PC-3 (cell line): ENCODE measurements around the gene SCAMP4. TPM values are rescaled to one million over a fixed set of nuclear protein-coding genes. Genes with fewer than 3 reads are reported as not detected.

ENCODE experiments used
- ATAC-seq: fragments of 200-7000 bp; cut with Tn5 transposase; 2 replicates; pipeline ENCODE4 v1.9.1; 2020; ENCODE audit warnings: mild to moderate bottlenecking, moderate library complexity
- BruUV-seq: library from RNA; stranded (reverse); fragments of 400-500 nt; replicated peaks from 2 replicates; lab custom pipeline; 2021; lab: Mats Ljungman, UMichigan
- CTCF ChIA-PET: fragments of 300-600 bp; sonication (Branson Sonifier 250); formaldehyde crosslinking; loops from one replicate; lab custom pipeline; 2022; ENCODE audit warnings: antibody characterized with exemption; lab: Charles Lee
- POLR2A ChIA-PET: fragments of 300-600 bp; sonication (Branson Sonifier 250); formaldehyde crosslinking; loops from one replicate; lab custom pipeline; 2022; ENCODE audit warnings: antibody characterized with exemption; ENCODE audit not compliant: unreplicated experiment; lab: Charles Lee
- DNase-seq: peaks from one replicate; pipeline ENCODE4 v3.0.0-alpha.2; 2015
- H2AFZ ChIP-seq: fragments of 300-600 bp; sonication (generic); 2 replicates; pipeline ENCODE4 v1.6.0; 2016; ENCODE audit warnings: antibody characterized with exemption, low read length
- H3F3A ChIP-seq: fragments of 300-600 bp; sonication (generic); one replicate; pipeline ENCODE4 v1.6.0; 2017; ENCODE audit warnings: antibody characterized with exemption, low read length, control low read depth, mild to moderate bottlenecking; ENCODE audit not compliant: unreplicated experiment
- H3K27ac ChIP-seq: fragments of 300-600 bp; sonication (generic); 2 replicates; pipeline ENCODE4 v1.5.1; 2016; ENCODE audit warnings: mild to moderate bottlenecking, low read length
- H3K27me3 ChIP-seq: fragments of 300-600 bp; sonication (generic); 2 replicates; pipeline ENCODE4 v1.6.1; 2016; ENCODE audit warnings: low read length, mixed read lengths
- H3K36me3 ChIP-seq: fragments of 300-600 bp; sonication (generic); 2 replicates; pipeline ENCODE4 v1.6.1; 2016; ENCODE audit warnings: low read depth, mixed run types, low read length, mixed read lengths
- H3K4me1 ChIP-seq: fragments of 300-600 bp; sonication (generic); 2 replicates; pipeline ENCODE4 v1.5.1; 2016; ENCODE audit warnings: low read length; ENCODE audit not compliant: insufficient read depth
- H3K4me2 ChIP-seq: fragments of 300-600 bp; sonication (generic); 2 replicates; pipeline ENCODE4 v1.6.0; 2016; ENCODE audit warnings: low read length
- H3K4me3 ChIP-seq: fragments of 300-600 bp; sonication (generic); 2 replicates; pipeline ENCODE4 v1.5.1; 2016; ENCODE audit warnings: mild to moderate bottlenecking, low read length, mixed read lengths
- H3K79me2 ChIP-seq: fragments of 300-600 bp; sonication (generic); 2 replicates; pipeline ENCODE4 v1.6.1; 2017; ENCODE audit warnings: low read length, mixed read lengths
- H3K9ac ChIP-seq: fragments of 300-600 bp; sonication (generic); 2 replicates; pipeline ENCODE4 v1.6.0; 2016; ENCODE audit warnings: mild to moderate bottlenecking, low read length
- H3K9me2 ChIP-seq: fragments of 300-600 bp; sonication (generic); replicated peaks from 2 replicates; pipeline ENCODE4 v1.6.1; 2016; ENCODE audit warnings: mixed run types, low read length, mixed read lengths
- H3K9me3 ChIP-seq: fragments of 300-600 bp; sonication (generic); 2 replicates; pipeline ENCODE4 v1.6.1; 2016; ENCODE audit warnings: low read length, mixed read lengths
- H4K20me1 ChIP-seq: fragments of 300-600 bp; sonication (generic); 2 replicates; pipeline ENCODE4 v1.6.1; 2016; ENCODE audit warnings: low read length, mixed read lengths
- EZH2 ChIP-seq: fragments of 300-600 bp; sonication (generic); IDR thresholded peaks from one replicate; pipeline ENCODE4 v1.6.1; 2017; ENCODE audit warnings: antibody characterized with exemption, mild to moderate bottlenecking, low read length; ENCODE audit not compliant: unreplicated experiment
- EZH2phosphoT487 ChIP-seq: fragments of 300-600 bp; sonication (generic); IDR thresholded peaks from 2 replicates; pipeline ENCODE4 v1.6.1; 2018; ENCODE audit warnings: mild to moderate bottlenecking, antibody characterized with exemption, low read length, borderline replicate concordance
- intact Hi-C: fragments of 100-400 bp; cut with micrococcal nuclease; formaldehyde crosslinking; loops from 2 replicates; pipeline ENCODE4 v1.9.0; 2023
- total RNA-seq: library from RNA; depleted of rRNA; stranded (reverse); fragments of >200 nt; gene quantifications from 2 replicates; pipeline ENCODE4 v1.2.3, GENCODE V29; 2014
- TF ChIP-seq, protein P1 (sequence below): fragments of 300-600 bp; sonication (generic); conservative IDR thresholded peaks from 2 replicates; pipeline ENCODE4 v1.5.1; 2017; ENCODE audit warnings: antibody characterized with exemption, low read depth, mild to moderate bottlenecking, low read length

SCAMP4 gene
- total RNA-seq, 1 experiment from 2014 or later = 61.5 TPM

DNA sequence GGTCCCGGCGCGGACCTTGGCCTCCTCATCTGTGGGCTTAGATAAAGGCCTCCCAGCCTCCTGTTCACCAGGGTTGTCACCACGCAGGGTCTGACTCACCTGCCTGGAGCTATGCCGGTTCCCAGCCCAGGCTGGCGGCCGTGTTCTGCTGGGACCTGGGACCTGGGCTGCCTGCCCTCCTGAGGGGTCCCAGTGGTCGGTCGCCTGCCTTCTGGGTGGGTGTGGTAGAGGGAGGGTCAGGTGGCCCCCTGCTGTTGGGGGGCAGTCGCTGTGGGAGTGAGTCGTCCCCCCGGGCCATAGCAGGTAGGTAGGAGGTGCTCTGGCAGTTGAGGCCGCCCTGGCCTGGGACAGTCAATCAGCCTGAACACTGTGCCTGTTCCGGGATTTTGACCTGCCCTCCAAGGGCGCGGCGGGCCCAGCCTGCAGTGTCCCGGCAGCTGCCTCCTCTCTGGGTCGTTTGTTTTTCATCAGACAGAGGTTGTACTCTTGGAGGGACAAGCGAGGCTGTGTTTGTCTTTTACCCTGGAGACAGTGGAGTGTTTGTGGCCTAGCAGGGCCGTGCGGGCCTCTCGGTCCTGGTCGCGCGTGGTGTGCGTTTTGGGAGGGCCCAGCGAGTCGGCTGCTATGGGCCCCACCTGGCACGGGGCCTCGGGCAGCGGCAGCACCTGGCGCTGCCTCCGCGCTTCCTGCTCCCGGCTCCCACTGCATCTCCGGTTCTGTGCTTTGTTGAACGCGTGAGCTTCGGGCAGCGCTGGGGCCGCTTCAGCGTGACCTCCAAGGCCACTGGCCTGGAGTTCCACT, 2.6 kb downstream of the SCAMP4 start:
- intact Hi-C loops = no loop called here
- TF ChIP-seq EZH2 (no peak), EZH2phosphoT487 (no peak)
- TF ChIP-seq, protein P1, sequence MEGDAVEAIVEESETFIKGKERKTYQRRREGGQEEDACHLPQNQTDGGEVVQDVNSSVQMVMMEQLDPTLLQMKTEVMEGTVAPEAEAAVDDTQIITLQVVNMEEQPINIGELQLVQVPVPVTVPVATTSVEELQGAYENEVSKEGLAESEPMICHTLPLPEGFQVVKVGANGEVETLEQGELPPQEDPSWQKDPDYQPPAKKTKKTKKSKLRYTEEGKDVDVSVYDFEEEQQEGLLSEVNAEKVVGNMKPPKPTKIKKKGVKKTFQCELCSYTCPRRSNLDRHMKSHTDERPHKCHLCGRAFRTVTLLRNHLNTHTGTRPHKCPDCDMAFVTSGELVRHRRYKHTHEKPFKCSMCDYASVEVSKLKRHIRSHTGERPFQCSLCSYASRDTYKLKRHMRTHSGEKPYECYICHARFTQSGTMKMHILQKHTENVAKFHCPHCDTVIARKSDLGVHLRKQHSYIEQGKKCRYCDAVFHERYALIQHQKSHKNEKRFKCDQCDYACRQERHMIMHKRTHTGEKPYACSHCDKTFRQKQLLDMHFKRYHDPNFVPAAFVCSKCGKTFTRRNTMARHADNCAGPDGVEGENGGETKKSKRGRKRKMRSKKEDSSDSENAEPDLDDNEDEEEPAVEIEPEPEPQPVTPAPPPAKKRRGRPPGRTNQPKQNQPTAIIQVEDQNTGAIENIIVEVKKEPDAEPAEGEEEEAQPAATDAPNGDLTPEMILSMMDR = no peak
- Histone ChIP-seq H3K36me3 (no peaks in the 10 kb centered on the region), H3K79me2 (peaks cover 62% of the 10 kb centered on the region), H2AFZ (peak overlapping the region; percentile 63), H4K20me1 (no peaks in the 10 kb centered on the region), H3K9me3 (no peaks in the 10 kb centered on the region), H3K27me3 (no peaks in the 10 kb centered on the region), H3K4me2 (peak overlapping the region; percentile 98), H3K9me2 (no peaks in the 10 kb centered on the region), H3K9ac (peak overlapping the region; percentile 74), H3K4me1 (peaks cover 25% of the 10 kb centered on the region), H3F3A (peaks cover 3% of the 10 kb centered on the region), H3K4me3 (peak overlapping the region; percentile 67), H3K27ac (peak overlapping the region; percentile 78)
- ATAC-seq = peak; percentile 60
- ChIA-PET POLR2A (no interaction called here), CTCF (no interaction called here)
- peak; percentile 78 for DNase-seq
- BruUV-seq = no TSS peak

DNA sequence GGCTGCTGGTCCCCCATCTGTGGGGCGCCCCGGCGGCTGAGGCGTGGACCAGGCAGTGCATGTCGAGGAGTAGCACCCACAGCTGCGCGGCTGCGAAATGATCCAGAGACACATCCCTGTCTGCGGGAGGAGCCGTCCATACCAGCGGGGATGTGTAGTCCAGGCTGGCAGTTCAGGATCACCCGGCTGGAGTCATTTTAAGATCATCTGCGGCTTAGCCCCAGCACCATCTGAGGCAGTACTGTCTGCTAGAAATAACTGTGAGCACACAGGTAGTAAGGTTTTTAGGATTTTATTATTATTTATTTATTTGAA, 3.1 kb downstream of the SCAMP4 start:
- Histone ChIP-seq H3K4me3 (peak overlapping the region; percentile 67), H3F3A (peaks cover 3% of the 10 kb centered on the region), H3K4me2 (peak overlapping the region; percentile 98), H3K36me3 (no peaks in the 10 kb centered on the region), H3K9me3 (no peaks in the 10 kb centered on the region), H2AFZ (peak overlapping the region; percentile 63), H3K27me3 (no peaks in the 10 kb centered on the region), H3K9ac (peak overlapping the region; percentile 74), H3K27ac (peak overlapping the region; percentile 78), H3K9me2 (no peaks in the 10 kb centered on the region), H3K4me1 (peaks cover 25% of the 10 kb centered on the region), H4K20me1 (no peaks in the 10 kb centered on the region), H3K79me2 (peaks cover 65% of the 10 kb centered on the region)
- intact Hi-C loops = no loop called here
- BruUV-seq = no TSS peak
- ATAC-seq (no peak; the same call in 1 of the 2 replicates), DNase-seq (peak; percentile 8)
- no peak for TF ChIP-seq EZH2
- TF ChIP-seq EZH2phosphoT487 = no peak
- TF ChIP-seq, protein P1 = no peak
- ChIA-PET CTCF (no interaction called here), POLR2A (no interaction called here)

GRCh38 chr19:1909761-1910080, 4.5 kb downstream of the SCAMP4 start:
- Histone ChIP-seq H3K4me2 (no peak overlapping the region), H3K9ac (no peak overlapping the region), H3K9me2 (no peaks in the 10 kb centered on the region), H3K9me3 (no peaks in the 10 kb centered on the region), H3K4me3 (no peak overlapping the region), H4K20me1 (no peaks in the 10 kb centered on the region), H3F3A (peaks cover 3% of the 10 kb centered on the region), H2AFZ (no peak overlapping the region), H3K79me2 (peaks cover 68% of the 10 kb centered on the region), H3K27ac (no peak overlapping the region), H3K36me3 (no peaks in the 10 kb centered on the region), H3K27me3 (no peaks in the 10 kb centered on the region), H3K4me1 (peaks cover 20% of the 10 kb centered on the region)
- no peak for DNase-seq
- ATAC-seq = no peak
- ChIA-PET CTCF (no interaction called here), POLR2A (no interaction called here)
- no TSS peak for BruUV-seq
- TF ChIP-seq, protein P1 = no peak
- TF ChIP-seq EZH2 = no peak
- TF ChIP-seq EZH2phosphoT487 = no peak
- intact Hi-C loops = no loop called here
